GM12864 (cell line): ENCODE measurements around the gene UBE2QL1.
A peak's percentile ranks its signal among the peaks of the same experiment; 100 is the strongest.

ENCODE experiments used
- DNase-seq: peaks from one replicate; pipeline ENCODE4 v3.0.0-alpha.2; 2011; ENCODE audit warnings: low read depth
- H3K4me3 ChIP-seq: 2 replicates; pipeline ENCODE4 v1.5.1; 2011; ENCODE audit warnings: mild to moderate bottlenecking, low read depth, low read length, control low read depth
- TF ChIP-seq, protein P1 (sequence below): IDR thresholded peaks from 2 replicates; pipeline ENCODE4 v1.5.1; 2011; ENCODE audit warnings: low read depth, mild to moderate bottlenecking, moderate library complexity, low read length, control low read depth, inconsistent platforms; ENCODE audit errors: missing control alignments

Gene UBE2QL1

DNA sequence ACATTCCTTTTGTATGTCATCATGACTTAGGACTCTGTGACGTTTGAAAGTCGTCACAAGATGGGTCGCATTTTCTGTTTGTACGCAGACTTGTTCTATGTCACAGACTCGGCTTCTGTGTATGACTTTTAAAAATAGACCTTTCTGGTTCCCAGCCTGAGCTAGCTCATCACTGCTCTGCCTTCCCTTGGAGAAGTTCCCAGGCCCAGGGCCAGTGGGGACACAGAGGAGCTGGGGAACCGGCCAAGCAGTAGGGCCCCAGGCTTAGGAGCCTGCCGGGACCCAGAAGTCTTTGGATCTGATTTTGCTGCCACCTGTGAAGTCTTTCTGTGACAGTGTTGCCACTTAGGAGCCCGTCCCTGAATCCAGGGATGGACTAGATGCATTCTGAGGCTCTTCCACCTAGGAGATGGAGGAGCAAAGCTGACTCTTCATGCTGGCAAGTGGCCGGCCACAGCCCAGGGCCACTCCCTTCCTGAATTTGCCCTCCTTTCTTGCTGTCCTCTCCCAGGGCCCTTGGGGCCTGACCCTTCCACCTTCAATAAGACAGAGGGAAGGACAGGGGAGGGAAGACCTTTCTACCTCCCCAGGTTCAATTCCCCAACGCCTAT is 18.1 kb upstream of the UBE2QL1 start:
- DNase-seq: no peak
- TF ChIP-seq, protein P1, sequence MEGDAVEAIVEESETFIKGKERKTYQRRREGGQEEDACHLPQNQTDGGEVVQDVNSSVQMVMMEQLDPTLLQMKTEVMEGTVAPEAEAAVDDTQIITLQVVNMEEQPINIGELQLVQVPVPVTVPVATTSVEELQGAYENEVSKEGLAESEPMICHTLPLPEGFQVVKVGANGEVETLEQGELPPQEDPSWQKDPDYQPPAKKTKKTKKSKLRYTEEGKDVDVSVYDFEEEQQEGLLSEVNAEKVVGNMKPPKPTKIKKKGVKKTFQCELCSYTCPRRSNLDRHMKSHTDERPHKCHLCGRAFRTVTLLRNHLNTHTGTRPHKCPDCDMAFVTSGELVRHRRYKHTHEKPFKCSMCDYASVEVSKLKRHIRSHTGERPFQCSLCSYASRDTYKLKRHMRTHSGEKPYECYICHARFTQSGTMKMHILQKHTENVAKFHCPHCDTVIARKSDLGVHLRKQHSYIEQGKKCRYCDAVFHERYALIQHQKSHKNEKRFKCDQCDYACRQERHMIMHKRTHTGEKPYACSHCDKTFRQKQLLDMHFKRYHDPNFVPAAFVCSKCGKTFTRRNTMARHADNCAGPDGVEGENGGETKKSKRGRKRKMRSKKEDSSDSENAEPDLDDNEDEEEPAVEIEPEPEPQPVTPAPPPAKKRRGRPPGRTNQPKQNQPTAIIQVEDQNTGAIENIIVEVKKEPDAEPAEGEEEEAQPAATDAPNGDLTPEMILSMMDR: no peak
- no peak overlapping the region for H3K4me3 ChIP-seq

DNA sequence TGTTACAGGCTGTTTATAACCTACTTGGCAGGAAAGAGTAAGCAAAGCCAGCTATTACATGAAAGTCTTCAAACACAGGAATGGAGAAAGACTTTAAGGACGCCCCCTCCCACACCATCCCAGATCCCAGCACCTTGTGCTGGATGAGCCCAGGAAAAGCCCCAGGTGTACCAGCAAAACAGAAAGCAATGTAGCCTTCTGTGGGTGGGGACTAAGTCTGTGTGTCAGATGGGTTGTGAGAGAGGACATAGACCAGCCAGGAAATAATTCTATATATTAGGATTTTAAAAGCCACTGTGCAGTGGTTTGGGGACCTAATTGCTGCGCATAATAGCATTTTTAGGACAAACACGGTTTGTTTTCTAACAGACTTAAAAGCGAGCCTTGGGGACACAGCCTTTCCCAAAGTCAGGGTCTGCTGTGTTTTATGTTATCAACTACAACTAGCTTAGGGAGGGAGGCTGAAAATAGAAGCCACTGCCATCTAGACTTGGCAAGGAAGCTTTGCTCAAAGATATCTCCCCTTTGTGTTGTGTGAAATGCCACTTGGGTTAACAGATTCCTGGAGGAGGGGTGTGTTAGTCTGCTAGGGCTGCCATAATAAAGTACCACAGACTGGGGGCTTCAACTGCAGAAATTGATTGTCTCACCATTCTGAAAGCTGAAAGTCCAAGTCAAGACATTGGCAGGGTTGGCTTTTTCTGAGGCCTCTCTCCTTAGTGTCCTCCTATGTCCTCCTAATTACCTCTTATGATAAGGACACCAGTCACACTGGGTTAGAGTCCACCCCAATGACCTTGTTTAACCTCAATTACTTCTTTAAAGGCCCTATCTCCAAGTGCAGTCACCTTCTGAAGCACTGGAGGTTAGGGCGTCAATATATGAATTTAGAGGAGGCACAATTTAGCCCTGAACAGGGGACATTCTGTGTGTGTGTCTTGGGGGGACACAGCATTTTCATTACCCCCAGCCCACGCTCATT is 17.2 kb upstream of the UBE2QL1 start:
- TF ChIP-seq, protein P1: no peak
- DNase-seq: no peak
- no peak overlapping the region for H3K4me3 ChIP-seq

DNA sequence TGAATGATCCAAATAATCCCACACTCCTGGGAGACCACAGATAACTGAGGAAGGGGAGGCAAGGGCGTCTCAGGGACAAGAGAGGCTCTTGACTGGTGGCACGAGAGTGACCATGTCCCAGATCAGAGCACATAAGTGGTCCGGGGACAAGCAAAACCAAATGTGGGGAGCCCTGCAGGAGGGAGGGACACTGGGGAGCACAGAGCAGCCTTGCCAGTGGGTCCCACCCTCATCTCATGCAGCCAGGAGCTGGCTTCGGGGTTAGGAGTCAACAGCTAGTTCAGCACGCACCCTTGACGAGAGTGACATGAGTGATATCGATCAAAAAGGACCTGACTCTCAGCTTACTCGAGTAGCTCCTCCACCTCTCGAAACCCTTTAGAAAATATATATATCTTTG is 16.5 kb upstream of the UBE2QL1 start:
- no peak for DNase-seq
- H3K4me3 ChIP-seq: no peak overlapping the region
- TF ChIP-seq, protein P1: no peak

DNA sequence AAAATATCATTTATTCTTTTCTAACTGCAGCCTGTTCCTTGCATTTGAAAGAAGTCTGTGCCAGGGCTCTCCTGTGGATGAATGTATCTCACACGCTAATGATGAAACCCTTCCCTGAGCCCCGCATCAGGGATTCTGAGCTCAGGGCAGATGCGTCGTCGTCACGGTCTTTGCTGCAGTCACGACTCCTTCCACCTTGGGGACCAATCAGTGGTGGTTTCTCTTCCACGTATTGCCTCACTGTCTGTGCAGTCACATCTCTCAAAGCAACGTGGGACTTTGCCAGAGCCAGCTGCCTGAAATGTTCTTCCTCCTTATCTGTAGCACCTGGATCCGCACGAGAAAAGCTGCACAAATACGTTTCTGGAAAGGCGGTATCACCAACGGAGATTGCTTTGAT is 13.9 kb upstream of the UBE2QL1 start:
- no peak overlapping the region for H3K4me3 ChIP-seq
- TF ChIP-seq, protein P1: no peak
- no peak for DNase-seq

DNA sequence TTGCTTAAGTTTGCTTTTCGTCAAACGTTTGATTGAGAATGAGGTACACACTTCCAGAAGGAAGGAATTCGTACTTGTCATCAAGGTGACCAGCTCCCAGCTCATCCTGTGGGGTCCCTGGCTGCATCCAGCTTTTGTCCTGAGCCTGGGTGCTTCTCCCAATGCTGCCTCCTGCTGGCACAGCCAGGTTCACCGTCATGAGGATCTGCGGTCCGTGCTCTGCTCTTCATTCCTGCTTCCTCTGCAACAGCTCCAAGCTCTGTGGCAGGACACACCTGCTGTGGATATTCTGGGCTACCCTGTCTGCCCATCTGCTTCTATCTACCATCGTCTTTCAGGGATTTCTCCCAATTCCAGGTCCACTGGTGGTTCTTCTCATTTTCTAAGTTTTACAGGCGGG is 13.3 kb upstream of the UBE2QL1 start:
- TF ChIP-seq, protein P1: peak; percentile 52
- H3K4me3 ChIP-seq: no peak overlapping the region
- no peak for DNase-seq

DNA sequence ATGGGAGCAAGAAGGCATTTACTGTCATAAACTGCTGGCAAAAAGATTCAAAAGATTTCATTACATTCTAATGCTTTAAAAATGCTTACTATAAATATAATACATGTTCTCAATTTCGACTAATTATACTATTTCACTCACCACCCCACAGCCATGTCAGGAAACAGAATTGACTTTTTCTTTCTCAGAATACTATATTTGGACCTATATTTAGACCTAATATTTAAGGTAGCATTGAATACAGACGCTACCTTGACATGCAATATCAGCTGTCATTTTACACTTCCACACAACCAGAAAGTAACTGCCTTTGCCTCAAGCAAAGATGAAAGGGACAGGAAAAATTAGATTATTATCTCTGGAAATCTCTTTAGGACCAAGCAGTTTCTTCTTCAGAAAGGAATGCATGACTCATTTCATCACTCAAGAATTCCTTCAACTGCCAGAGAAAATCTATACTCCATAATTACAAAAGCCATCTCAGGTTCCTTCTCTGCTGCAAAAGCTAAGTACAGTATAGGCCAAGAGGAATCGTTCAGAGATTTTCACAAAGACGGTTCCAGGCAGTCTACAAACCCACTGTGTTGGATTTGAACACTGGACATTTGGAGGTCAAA is 11.8 kb upstream of the UBE2QL1 start:
- DNase-seq: no peak
- TF ChIP-seq, protein P1: no peak
- no peak overlapping the region for H3K4me3 ChIP-seq
